ENCODE results near the gene ABCC1. TPM values are rescaled to one million over a fixed set of nuclear protein-coding genes. Genes with fewer than 3 reads are reported as not detected.
A peak's percentile ranks its signal among the peaks of the same experiment; 100 is the strongest.
"Not testable (repeated sequence)": the region's sequence is repeated elsewhere in the genome, so short reads cannot be mapped to it uniquely, and the experiment has no call there.

The ABCC1 gene
- polyA plus RNA-seq (2013, experiment 1 of 2; ENCODE audit: insufficient read length): 37.4 TPM
- polyA plus RNA-seq (2013, experiment 2 of 2; ENCODE audit: insufficient read length): 35.4 TPM

DNA sequence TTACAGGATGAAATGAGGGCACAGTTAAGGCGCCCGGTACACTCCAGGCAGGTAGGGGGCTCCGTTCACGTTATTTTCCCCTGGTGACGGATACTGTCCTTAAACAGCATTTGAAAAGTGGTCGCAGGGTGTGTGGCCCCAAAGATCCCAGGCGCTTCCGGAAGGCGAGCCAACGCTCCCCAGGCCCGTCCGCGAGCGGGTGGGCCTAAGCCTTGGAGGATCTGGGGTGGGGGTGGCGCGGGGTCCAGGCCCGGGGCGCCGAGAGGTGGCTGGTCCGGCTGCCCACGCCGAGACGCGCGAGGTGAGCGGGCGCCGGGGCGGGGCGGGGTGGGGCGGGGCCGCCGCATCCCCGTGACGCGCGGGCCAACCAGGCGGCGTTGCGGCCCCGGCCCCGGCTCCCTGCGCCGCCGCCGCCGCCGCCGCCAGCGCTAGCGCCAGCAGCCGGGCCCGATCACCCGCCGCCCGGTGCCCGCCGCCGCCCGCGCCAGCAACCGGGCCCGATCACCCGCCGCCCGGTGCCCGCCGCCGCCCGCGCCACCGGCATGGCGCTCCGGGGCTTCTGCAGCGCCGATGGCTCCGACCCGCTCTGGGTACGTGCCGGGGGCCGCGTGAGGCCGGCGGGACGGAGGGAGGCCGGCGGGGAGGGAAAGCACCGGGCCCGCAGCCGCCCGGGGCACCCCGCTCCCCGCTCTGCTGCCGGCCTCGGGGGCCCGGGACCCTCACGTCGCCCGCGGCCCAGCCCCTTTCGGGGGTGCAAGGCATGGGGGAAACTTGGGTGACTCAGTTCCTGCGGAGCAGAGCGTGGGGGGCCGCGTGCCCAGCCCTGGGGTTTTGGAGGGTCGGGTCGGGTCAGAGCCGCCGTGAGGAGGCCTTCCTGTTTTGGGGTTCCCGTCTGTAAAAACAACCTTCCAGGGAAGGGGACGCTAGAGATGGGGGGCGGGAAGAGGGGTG is at the start of gene ABCC1:
Gene ABCC1 (plus strand): TSS at position 407 of the 951 bp plus-strand sequence. CDS start 136 bp downstream, at position 543.
- peak; percentile 42 for DNase-seq

DNA sequence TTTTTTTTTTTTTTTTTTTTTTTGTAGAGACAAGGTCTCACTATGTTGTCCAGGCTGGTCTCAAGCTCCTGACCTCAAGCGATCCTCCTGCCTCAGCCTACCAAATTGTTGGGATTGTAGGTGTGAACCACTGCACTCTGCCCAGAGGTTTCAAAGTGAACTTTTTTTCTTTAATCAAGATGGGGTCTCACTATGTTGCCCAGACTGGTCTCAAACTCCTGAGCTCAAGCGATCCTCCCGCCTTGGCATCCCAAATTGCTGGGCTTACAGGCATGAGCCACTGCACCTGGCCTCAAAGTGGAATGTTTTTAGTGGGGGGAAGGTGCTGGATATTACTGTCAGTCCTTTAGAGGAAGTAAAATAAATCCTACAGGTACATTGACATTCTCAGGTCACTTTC is 49.1 kb upstream of the ABCC1 start:
- no peak for DNase-seq

DNA sequence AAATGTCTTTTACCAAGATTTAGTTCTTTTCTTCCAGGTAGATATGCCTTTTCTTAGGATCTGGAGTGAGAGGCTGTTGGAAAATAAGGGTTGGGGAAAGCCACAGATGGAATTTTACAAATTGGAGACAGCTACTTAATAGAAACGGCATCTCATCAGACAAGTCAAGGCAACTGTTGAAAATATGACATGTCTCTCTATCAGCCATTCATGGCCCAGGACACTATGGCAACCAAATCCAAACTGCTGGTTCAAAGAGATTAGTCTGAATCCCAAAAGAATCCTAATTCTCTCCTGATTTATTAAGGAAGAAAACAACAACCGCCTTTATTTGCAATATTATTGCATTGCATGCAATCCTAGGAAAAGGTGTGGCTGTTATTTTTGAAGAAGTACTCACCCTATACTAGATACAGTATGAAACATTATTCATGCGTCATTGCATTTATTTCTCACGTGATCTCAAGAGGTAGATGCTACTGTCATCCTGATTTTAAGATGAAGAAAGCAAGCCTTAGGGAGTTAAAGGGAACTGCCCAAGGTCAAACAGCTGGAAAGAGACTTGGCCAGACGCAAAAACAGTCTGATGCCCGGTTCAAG is 48.4 kb upstream of the ABCC1 start:
- no peak for DNase-seq

DNA sequence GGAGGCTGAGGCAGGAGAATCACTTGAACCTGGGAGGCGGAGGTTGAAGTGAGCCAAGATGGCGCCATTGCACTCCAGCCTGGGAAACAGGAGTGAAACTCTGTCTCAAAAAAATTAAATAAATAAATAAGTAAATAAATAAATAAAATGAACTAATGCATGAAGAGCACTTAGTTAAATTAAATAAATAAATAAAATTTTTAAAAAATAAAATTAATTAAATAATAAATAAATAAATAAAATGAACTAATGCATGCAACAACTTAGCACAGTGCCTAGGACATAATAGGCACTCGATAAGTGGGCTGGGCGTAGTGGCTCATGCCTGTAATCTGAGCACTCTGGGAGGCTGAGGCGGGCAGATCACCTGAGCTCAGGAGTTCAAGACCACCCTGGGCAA is 45.5 kb upstream of the ABCC1 start:
- no peak for DNase-seq

DNA sequence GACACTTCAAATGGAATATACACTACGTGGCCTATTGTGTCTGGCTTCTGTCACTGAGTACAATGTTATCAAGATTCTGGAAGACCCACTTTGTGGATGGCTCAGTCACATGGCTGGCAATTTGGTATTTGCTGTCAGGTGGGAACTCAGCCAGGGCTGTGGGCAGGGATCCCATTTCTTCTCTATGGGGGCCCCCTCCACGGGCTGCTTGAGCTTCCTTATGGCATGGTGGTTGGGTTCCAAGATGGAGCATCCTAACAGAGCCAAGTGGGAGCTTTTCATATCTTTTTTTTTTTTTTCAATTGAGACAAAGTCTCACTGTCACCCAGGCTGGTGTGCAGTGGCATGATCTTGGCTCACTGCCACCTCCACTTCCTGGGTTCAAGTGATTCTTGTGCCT is 43.0 kb upstream of the ABCC1 start:
- DNase-seq: no peak

DNA sequence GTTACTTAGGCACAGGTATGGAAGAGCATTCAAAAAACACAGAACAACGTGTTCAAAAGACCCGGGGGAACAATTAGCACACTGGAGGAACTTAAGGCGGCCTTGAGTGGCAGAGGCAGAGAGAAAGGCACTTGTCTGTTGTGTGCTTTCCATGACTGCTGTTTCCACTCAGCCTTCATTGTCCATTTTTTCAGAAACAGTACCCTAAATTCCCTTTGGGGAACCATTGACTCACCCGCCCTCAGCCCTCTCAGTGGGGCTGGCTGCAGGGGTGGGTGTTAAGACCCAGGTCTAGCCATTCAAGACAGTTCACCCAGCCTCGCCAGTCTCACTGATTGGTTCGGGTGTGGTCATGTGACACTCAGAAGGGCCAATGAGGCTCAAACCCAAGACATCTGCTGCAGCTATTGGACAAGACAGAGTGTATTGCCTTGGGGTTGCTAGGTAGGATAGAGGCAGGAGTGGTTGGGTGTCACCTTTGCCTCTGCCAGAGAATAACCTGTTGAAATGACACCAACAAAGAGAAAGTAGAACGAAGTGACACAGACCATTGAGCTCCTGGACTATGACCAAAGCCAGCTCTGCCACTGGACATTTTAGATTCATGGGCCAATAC is 41.4 kb upstream of the ABCC1 start:
- DNase-seq: peak; percentile 15

DNA sequence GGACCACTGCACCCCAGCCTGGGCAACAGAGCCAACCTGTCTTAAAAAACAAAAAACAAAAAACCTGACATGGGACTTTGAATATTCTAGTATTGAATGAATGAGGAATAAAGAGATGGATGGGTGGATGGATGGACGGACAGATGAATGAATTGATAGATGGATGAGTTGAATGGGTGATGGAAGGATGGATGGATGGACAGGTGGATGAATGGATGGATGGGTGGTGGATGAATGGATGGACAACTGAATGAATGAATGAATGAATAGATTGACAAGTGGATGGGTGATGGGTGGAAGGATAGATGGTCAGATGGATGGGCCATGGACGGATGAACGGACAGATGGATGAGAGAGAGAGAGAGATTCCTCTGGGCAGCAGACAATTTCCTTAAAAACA is 38.2 kb upstream of the ABCC1 start:
- no peak for DNase-seq

DNA sequence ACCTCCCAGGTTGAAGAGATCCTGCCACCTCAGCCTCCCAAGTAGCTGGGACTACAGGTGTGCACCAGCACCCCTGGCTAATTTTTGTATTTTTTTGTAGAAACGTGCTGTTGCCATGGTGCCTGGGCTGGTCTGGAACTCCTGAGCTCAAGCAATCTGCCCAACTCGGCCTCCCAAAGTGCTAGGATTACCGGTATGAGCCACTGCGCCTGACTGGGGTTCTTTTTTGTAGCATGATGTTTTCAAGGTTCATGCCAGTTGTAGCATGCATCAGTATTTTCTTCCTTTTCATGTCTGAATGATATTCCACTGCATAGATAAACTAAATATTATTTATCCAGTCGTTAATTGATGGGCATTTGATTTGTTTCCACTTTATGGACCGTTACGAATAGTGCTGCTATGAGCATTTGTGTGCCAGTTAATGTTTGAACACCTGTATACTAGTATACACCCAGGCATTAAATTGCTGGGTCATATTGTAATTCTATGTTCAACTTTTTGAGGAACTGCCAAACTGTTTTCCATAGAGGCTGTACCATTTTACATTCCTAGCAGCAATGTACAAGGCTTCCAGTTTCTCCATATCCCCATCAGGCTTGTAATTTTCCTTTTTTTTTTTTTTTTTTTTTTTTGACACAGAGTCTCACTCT is 36.2 kb upstream of the ABCC1 start:
- no peak for DNase-seq

DNA sequence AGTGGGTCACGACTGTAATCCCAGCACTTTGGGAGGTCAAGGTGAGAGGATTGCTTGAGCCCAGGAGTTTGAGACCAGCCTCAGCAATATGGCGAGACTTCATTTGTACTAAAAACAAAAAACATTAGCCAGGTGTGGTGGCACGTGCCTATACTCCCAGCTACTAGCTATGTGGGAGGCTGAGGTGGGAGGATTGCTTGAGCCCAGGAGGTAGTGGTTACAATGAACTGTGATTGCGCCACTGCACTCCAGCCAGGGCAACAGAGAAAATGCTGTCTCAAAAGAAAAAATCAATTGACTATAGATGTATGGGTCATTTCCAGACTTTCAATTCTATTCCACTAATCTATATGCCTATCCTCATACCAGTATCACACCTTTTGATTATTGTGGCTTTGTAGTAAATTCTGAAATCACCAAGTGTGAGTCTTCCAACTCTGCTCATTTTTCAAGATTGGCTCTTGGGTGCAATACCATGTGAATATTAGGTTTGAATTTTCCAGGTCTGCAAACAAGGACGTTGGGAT is 33.8 kb upstream of the ABCC1 start:
- no peak for DNase-seq

DNA sequence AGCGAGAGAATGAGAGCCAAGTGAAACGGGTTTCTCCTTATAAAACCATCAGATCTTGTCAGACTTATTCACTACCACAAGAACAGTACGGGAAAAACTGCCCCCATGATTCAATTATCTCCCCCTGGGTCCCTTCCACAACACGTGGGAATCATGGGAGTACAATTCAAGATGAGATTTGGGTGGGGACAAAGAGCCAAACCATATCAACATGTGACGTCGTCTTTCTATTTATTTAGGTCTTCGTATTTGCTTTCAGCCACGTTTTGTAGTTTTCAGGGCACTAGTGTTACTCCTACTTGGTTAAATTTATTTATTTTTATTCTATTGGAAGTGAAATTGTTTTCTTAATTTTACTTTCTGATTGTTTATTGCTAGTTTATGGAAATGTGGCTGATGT is 33.1 kb upstream of the ABCC1 start:
- no peak for DNase-seq

DNA sequence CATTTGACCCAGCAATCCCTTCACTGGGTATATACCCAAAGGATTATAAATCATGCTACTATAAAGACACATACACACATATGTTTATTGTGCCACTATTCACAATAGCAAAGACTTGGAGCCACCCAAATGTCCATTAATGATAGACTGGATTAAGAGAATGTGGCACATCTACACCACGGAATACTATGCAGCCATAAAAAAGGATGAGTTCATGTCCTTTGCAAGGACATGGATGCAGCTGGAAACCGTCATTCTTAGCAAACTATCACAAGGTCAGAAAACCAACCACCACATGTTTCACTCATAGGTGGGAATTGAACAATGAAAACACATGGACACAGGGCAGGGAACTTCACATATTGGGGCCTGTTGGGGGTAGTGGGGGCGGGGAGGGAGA is 31.1 kb upstream of the ABCC1 start:
- DNase-seq: not testable (repeated sequence)

DNA sequence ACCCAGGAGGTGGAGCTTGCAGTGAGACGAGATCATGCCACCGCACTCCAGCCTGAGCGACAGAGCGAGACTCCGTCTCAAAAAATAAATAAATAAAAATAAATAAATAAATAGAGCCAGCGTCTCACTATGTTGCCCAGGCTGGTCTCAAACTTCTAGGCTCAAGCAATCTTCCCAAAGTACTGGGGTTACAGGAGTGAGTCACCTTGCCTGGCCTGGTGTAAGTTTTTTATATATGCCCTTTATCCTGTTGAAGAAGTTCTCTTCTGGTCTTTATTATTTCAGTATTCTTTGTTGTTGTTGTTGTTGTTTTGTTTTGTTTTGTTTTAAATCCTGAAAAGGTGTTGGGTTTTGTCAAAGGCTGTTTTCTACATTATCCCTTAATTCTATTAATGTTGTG is 30.1 kb upstream of the ABCC1 start:
- peak; percentile 14 for DNase-seq

DNA sequence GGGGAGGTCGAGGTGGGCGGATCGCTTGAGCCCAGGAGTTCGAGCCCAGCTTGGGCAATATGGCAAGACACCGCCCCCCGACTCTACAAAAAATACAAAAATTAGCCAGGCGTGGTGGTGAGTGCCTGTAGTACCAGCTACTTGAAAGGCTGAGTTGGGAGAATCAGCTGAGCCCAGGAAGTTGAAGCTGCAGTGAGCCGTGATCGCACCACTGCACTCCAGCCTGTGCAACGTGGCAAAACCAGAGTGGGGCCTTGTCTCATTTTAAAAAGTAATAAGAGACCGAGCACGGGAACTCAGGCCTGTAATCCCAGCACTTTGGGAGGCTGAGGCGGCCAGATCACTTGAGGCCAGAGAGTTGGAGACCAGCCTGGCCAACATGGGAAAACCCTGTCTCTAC is 24.4 kb upstream of the ABCC1 start:
- no peak for DNase-seq

DNA sequence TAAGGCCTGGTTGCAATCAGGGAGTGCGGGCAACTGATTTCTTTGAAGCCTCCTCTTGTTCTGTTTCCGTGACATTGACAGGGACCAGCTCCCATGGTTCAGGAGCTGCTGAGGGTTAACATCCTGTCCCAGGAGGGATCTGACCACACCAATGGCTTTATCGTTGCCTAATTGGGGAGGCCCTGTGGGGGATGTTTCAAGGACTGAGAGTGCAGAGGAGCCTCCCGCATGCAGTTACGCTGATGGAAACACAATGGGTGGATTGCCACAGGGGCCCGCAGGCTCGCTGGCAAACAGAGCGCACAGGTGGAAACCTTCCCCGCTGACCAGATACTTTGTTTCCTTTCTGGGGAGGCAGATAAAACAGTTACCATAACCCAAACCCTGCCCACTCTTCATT is 23.8 kb upstream of the ABCC1 start:
- DNase-seq: no peak

DNA sequence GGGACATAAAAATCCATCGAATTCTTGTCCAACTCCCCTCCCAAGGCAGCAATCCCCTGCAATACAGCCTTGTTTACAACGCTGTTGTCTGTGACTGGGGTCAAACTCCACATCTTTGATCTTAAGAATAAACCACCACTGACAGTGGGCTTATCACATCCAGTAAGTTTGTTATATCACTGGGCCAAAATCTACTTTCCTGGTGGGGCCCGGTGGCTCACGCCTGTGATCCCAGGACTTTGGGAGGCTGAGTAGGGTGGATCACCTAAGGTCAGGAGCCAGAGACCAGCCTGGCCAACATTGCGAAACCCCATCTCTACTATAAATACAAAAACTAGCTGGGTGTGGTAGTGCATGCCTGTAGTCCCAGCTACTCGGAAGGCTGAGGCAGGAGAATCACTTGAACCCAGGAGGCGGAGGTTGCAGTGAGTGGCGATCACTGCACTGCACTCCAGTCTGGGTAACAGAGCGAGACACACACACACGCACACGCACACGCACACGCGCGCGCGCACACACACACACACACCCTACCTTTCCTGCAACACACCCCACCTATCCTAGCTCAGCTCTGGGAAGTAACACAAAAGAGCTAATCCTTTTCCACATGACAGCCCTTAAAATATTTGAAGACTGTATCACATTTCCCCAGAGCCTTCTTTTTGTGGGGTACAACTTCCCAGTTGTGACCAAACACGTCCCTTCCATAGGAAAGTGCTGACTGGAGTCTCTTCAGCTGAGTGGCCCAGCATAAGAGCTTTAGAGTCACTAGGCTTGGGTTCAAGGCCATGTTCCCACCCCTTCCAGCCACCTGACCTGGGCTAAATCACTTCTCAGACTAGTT is 20.9 kb upstream of the ABCC1 start:
- no peak for DNase-seq

DNA sequence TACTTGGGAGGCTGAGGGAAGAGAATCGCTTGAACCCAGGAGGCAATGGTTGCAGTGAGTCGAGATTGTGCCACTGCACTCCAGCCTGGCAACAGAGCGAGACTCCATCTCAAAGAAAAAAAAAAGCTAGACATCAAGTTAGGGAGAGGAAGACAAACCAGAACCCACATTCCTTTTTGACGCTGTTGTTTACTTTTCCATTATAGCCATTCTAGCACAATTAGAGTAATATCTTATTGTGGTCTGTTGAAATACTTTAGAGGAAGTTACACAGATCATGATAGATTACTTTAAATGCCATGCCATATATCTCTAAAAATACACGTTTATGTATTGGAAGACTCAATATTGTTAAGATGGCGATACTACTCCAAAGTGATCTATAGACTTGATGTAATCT is 16.5 kb upstream of the ABCC1 start:
- DNase-seq: no peak

DNA sequence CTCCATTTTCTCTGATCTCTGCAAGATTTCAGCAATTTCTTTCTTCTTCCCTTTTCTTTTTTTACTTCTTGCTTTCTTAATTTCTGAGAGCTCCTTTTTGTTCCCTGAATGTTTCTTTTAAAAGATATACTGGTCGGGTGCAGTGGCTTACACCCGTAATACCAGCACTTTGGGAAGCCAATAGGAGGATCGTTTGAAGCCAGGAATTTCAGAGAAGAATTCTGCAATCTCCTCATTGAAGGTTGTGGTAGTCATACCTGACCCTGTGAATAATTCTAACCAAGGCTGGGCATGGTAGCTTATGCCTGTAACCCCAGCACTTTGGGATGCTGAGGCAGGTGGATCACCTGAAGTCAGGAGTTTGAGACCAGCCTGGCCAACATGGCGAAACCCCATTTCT is 15.6 kb upstream of the ABCC1 start:
- DNase-seq: no peak

DNA sequence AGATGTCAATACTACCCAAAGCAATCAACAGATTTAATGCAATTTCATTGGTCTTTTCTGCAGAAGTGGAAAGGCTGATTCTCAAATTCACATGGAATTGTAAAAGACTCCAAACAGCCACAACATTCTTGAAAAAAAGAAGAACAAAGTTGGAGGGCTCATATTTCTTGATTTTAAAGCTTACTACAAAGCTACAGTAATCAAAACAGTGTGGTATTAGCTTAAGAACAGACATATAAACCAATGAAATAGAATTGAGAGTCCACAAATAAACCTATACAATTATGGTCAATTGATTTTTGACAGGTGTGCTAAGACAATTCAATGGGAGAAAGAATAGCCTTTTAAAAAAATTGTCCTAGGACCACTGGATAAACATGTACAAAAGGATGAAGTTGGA is 14.4 kb upstream of the ABCC1 start:
- no peak for DNase-seq

DNA sequence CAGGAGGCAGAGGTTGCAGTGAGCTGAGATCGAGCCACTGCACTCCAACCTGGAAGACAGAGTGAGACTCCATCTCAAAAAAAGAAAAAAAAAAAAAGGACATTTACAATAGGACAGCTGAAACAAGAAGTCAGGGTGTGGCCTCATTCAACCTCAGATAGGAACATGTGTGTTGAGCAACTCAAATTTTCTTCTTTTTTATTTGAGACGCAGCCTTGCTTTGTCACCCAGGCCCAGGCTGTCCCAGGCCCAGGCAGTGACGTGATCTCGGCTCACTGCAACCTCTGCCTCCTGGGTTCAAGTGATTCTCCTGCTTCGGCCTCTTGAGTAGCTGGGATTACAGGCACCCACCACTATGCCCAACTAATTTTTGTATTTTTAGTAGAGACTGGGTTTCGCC is 12.6 kb upstream of the ABCC1 start:
- DNase-seq: not testable (repeated sequence)

DNA sequence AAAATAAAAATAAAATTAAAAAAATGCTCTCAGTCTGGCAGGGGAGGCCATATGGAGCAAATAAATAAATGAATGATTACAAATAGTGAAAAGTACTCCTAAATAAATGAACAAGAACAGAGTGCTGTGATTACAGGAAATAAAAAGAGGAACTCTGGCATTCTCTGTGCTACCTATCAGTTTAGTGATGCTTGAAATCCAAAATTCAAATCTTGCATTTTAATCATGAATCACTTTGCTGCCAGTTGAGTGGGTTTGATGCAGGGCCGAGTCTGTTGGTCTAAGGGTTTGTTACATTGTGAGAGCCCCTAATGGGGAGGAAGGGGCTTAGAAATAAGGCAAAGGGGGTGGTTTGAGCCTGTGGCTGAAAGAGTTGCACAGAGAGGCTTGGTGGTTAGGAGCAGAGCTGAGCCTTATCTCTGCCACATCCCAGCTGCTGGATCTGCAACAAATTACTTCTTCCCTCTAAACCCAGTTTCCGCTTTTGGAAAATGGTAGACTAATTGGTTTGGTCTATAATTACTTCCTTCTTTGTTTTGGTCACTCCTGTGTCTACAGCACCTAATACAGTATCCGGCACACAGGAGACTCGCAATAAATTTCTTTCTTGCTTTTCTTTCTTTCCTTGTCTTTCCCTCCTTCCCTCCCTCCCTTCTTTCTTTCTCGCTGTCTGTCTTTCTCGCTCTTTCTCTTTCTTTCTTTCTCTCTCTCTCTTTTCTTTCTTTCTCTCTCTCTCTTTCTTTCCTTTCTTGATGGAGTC is 6.3 kb upstream of the ABCC1 start:
- DNase-seq: no peak
